GM12873 (cell line): ENCODE data around the gene NLGN1.

ENCODE experiments used
- TF ChIP-seq, protein P1 (sequence below): IDR thresholded peaks from 2 replicates; pipeline ENCODE4 v1.5.1; 2012; ENCODE audit warnings: low read depth, mild to moderate bottlenecking, moderate library complexity, low read length, control low read depth; ENCODE audit not compliant: insufficient read depth; ENCODE audit errors: missing control alignments

Gene NLGN1

DNA sequence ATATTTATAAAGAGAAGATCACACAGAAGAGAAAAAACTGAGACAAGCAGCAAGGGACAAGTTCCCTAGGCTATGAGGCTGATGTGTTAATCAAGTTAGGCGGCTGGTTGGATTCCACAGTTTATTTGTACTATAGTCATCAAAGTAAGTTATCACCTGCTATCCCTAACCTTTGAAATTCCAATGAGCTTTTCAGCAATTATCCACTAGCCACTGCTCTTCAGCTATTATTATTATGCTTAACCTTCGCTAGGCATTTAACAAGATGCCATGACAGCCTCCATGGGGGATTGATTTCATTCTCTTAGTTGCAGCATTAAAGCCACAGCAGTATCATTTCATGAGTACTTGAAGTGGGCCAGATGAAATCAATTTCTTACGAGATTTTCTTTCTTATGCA lies 762.1 kb downstream of the NLGN1 start:
- TF ChIP-seq, protein P1, sequence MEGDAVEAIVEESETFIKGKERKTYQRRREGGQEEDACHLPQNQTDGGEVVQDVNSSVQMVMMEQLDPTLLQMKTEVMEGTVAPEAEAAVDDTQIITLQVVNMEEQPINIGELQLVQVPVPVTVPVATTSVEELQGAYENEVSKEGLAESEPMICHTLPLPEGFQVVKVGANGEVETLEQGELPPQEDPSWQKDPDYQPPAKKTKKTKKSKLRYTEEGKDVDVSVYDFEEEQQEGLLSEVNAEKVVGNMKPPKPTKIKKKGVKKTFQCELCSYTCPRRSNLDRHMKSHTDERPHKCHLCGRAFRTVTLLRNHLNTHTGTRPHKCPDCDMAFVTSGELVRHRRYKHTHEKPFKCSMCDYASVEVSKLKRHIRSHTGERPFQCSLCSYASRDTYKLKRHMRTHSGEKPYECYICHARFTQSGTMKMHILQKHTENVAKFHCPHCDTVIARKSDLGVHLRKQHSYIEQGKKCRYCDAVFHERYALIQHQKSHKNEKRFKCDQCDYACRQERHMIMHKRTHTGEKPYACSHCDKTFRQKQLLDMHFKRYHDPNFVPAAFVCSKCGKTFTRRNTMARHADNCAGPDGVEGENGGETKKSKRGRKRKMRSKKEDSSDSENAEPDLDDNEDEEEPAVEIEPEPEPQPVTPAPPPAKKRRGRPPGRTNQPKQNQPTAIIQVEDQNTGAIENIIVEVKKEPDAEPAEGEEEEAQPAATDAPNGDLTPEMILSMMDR, result no peak

DNA sequence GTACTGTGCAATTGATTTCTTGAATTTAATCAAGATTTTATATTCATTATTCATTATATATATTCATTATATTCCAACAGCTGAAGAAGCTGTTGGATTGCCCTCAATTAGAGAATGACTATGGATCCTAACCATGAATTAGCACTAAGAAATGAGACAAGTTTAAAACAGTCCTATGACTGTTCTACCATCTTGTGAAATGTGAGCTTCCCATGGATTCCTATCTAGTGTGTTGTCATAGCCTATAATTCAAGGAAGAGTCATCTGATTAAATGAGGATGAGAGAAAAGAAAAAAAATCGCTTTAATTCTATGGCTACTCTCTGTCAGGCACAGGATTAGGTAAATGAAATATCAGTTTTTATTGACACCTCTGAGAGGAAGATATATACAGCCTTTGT lies 765.0 kb downstream of the NLGN1 start:
- TF ChIP-seq, protein P1, result no peak

DNA sequence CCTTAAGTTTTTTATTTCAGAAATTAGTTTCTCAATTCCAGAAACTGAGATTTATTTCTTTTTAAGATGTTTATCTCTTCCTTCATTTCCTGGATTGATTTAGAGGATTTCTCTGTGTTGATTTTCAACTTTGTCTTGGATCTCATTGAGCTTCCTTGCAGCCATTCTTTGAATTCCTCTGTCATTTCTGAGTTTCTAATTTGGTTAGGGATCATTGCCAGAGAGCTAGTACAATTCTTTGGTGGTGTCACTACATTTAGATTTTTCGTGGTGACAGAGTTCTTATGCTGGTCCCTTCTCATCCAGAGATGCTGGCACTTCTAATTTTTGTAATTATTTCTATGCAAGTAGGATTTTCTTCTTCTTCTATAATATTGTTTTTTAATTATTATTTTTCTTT lies 770.5 kb downstream of the NLGN1 start:
- TF ChIP-seq, protein P1, result no peak

DNA sequence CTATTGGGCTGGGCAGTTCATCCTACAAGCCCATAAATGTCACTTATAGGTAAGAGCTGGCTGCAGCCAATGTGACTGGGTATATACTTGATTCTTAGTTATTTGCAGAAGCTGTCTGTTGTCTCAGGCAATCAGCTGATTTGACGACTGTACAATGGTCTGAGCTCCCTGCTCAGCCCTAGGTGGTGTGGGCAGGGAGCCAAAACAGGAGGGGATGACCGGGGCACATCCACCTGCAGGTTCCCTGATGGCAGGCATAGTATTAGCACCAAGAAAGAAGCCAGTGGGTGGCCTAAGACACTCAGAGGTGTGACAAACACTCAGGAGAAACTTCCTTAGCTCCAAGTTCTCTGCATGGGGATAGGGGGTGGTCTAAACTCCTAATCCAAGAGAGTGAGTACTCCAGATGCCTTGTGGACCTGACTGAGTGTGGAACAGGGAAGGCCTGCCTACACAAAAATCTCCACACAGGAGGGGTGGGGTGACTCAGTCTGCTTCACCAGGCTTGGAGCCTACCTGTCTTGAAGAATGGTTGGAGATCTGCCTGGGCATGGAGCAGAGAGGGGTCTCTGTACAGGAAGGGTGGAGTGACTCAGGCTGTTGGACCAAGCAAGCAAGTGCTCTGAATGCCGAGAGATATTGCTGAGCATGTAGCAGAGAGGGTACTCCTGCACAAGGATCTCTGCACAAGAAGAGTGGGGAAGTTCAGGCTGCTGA lies 771.2 kb downstream of the NLGN1 start:
- TF ChIP-seq, protein P1, result no peak

DNA sequence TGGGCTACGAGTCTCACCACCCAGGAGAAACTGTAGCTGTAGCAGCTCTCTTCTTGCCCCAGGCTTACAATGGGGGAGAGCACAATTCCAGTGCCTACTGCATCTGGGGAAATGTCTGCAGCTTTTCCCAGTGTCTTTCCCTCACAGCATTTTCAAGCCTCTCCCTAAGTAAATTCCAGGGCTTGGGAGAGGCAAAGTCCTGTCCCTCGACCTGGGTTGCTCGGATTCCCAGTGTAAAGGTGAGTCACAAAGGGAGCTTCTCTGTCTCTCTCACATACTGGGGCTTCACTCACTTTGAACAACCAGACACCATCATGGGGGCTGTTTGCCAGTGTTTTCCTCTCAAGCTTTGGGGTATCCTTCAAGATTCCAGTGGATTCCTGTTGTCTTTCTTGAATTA lies 772.2 kb downstream of the NLGN1 start:
- TF ChIP-seq, protein P1, result no peak

DNA sequence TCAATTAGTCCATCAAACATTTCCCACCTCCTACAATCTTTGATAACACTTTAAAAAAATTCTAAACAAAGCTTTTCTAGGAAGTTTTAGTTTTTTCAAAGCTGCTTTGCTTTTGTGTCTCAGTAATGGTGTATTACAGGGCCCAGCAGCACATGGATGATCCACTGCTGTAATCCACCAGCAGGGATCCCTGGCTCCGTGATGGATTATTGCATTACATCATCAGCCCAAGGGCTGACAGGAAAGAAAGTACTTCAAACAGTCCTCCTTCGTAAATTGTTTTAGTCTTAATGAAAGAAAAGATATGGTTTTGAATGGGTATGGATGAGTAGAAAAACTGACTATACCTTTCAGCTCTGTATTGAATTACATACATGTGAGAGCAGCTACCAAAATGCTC lies 772.7 kb downstream of the NLGN1 start:
- TF ChIP-seq, protein P1, result no peak

DNA sequence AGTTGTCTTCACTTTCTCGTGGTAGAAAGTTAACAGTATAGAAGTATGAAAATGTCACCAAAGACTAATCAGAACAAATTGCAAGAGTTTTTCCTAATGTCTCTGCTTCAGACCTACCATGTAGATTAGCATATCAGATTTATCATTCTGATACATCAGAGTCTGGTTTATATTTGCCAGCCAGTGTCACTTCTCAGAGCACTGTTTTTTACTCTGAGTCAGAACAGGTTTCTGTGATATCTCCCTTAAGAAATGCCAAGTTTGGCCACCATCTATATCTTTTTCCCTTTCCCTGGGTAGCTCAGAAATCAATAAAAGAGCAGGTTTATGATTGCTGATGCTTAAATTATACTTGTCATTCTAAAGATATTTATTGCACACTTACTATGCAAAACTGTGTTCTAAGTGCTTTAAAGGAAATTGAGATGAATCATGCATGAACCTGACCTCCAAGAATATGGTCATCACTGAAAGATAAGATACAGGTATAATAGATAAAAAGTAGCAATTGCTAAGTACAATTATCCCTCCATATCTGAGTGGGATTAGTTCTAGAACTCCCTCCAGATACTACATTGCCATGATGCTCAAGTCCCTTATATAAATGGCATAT lies 788.9 kb downstream of the NLGN1 start:
- TF ChIP-seq, protein P1, result no peak
